NOMO-1 treated with DMSO at 0.1 percent for 48 hours (cell line): ENCODE data around the gene GOLGA1.
"Not testable (repeated sequence)": the region's sequence is repeated elsewhere in the genome, so short reads cannot be mapped to it uniquely, and the experiment has no call there.

Experiments used
- DNase-seq: peaks from one replicate; lab custom pipeline; 2025; ENCODE audit not compliant: unreplicated experiment; lab: John Stamatoyannopoulos, UW

GOLGA1 gene

DNA sequence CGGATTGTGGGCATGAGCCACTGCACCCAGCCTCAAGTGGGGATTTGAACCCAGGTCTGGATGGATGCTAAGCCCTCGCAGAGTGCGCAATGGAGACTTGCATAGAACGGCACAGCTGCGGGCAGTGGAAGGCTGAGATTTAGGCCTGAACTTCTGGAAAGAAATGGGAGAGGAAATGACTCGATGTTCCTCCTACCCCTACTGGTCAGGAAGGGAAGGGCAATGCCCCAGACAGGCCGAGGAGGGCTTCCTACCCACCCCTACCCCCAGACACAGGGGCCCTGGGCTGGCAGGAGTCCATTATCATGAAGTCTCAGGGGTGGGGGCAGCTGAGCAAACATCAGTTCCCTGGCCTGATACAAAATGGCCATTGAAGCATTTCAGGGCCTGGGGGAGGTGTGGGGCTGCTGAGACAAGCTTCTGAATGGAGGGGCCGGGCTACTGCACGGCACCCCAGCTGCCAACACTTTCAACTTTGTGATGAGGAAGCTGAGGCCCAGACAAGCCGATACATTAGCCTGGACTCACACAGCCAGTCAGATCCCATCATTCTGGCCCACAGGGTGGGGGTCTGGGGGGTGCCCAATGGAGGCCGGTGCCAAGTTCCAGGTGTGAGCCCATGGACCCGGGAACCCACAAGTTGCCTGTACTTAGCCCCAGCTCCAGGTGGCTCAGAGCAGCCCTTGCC lies 101.1 kb downstream of the GOLGA1 start:
- DNase-seq = no peak

DNA sequence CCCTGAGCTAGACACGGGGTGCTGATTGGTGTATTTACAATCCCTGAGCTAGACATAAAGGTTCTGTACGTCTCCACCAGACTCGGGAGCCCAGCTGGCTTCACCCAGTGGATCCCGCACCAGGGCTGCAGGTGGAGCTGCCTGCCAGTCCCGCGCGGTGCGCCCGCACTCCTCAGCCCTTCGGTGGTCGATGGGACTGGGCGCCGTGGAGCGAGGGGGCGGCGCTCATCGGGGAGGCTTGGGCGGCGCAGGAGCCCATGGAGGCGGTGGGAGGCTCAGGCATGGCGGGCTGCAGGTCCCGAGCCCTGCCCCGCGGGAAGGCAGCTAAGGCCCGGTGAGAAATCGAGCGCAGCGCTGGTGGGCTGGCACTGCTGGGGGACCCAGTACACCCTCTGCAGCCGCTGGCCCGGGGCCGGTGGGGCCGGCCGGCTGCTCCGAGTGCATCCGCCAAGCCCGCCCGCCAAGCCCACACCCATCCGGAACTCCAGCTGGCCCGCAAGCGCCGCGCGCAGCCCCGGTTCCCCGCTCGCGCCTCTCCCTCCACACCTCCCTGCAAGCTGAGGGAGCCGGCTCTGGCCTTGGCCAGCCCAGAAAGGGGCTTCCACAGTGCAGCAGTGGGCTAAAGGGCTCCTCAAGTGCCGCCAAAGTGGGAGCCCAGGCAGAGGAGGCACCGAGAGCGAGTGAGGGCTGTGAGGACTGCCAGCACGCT lies 102.2 kb downstream of the GOLGA1 start:
- not testable (repeated sequence) for DNase-seq

DNA sequence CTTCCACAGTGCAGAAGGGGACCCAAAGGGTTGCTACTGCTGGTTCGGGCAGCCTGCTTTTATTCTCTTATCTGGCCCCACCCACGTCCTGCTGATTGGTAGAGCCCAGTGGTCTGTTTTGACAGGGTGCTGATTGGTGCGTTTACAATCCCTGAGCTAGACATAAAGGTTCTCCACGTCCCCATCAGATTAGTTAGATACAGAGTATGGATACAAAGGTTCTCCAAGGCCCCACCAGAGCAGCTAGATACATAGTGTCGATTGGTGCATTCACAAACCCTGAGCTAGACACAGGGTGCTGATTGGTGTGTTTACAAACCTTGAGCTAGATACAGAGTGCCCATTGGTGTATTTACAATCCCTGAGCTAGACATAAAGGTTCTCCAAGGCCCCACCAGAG lies 102.8 kb downstream of the GOLGA1 start:
- not testable (repeated sequence) for DNase-seq

DNA sequence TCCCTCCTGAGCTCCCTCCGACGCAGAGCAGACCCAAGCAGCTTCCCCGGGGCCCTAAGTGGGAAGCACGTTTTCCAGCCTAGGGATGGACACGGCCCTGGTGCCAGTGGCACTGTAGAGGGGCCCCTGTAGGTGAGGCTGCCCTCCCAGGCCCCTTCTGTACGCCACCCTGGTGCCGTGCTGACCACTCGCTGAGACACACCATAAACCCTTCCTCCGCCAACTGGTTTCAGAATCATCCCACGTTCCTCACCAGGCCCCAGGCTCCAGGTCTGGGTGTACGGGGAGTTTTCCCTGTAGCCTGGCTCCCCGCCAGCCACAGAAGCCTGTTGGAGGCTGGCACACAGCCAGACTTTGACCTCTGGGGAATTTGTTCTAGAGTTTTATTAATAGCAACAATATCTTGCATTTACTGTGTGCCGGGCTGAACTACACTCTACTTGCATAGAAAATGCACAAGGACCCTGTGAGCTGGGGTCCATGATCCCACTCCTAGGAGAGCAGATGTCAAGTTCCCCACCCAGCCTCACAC lies 105.8 kb downstream of the GOLGA1 start:
- no peak for DNase-seq

DNA sequence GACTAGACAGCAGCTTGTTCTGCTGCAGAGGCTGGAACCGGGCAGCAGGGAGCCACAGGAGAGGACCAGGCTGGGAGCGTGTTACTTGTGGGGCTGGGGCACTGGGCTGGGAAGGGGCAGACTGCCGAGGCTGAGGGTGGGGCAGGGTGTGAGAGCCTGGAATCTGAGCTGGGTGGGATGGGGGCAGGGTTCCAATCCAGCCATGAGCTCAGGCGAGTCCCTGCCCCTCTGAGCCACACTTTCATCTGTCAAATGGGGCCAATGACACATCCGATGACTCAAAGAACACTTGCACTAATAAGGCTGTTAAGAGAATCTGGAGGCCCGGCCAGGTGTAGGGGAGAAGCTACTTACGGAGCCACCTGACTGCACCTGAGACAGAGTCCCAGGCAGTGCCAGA lies 106.3 kb downstream of the GOLGA1 start:
- DNase-seq = no peak

DNA sequence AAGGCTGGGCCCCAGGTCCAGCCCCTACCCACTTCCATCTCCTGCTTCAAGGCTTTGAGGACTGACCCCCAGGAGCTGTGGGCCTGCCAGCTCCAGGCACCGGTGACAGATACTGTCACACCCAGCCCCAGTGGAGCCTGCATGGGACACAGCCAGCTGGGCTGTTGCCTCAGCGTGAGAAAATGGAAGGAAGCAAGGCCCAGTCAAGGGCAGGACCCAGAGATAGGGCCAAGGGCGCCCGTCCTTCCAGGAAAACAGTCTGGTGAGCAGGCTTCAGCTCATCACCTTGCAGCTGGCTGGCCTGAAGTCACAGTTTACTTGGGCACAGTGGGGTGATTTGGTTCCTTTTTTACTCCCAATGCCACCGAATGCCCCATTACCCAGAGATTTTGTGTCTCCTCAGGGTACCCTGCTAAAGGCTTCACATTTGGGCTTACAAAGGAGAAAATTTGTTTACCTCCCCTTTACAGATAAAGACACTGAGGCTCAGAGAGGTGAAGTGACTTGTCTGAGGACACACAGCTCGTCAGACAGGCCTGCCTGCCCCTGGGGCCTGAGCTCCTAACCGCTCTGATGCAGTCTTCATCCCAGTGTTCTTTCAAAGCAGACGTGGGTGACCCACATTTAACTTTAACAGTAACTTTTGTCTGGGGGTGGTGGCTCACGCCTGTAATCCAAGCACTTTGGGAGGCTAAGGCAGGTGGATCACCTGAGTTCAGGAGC lies 109.1 kb downstream of the GOLGA1 start:
- no peak for DNase-seq

DNA sequence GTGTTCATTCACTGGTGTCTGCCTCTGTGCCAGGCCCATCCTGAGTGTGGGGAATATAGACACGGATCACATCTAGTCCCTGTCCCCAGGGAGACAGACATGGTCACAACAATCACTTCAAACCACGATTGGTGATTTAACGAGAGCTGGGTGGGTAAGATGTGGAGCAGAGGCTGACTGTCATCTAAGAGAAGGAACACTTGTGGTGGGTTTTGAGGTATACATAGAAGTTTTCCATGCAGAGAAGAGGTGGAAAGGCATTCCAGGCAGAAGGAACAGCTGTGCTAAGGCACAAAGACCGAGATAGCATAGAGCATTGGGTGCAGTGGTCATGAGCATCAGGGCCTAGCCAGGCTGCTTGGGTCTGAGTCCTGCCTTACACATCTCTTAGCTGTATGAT lies 110.3 kb downstream of the GOLGA1 start:
- no peak for DNase-seq

DNA sequence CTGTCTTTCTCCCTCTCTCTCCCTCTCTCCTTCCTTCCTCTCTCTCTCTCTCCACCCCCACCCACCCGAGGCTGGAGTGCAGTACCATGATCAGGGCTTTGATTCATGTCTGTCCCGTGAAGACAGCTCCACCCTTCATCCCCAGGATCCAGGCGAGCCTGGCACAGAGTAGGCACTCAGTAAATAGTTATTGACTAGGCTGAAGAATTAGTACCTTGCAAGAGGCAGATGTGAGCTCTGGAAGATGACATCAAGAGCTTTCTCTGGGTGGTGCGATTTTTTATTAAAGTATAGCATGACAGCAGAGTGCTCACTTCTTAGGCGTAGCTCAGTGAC lies 111.6 kb downstream of the GOLGA1 start:
- no peak for DNase-seq

DNA sequence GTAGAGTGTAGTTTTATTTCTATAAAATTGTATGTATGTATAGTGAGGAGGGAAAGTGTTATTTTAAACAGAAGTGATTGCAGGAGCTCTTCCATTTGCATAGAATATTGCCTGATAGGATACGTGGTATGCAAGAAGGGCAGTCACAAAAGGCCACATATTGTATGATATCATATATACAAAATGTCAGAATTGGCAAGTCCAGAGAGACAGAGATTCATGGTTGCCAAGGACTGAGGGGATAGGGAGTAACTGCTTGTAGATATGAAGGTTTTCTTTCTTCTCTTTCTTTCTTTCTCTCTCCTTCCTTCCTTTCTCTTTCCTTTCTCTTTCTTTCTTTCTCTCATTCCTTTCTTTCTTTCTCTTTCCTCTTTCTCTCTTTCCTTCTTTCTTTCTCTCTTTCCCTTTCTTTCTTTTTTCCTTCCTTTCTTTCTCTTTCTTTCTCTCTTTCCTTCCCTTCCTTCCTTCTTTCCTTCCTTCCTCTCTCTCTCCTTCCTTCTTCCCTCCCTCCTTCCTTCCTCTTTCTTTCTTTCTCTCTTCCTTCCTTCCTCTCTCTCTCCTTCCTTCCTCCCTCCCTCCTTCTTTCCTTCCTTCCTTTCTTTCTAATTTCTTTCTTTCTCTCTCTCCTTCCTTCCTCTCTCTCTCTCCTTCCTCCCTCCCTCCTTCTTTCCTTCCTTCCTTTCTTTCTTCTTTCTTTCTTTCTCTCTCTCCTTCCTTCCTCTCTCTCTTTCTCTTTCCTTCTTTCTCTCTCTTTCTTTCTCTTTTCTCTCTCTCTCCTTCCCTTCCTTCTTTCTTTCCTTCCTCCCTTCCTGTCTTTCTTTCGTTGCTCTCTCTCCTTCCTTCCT lies 112.2 kb downstream of the GOLGA1 start:
- DNase-seq = no peak
